Measurements from ENCODE around the gene KCNK13. TPM values are rescaled to one million over a fixed set of nuclear protein-coding genes. Genes with fewer than 3 reads are reported as not detected.

KCNK13 gene
- total and polyA plus RNA-seq, 3 experiments from 2014 or later = 0.09 to 0.16 TPM; not detected in 1

DNA sequence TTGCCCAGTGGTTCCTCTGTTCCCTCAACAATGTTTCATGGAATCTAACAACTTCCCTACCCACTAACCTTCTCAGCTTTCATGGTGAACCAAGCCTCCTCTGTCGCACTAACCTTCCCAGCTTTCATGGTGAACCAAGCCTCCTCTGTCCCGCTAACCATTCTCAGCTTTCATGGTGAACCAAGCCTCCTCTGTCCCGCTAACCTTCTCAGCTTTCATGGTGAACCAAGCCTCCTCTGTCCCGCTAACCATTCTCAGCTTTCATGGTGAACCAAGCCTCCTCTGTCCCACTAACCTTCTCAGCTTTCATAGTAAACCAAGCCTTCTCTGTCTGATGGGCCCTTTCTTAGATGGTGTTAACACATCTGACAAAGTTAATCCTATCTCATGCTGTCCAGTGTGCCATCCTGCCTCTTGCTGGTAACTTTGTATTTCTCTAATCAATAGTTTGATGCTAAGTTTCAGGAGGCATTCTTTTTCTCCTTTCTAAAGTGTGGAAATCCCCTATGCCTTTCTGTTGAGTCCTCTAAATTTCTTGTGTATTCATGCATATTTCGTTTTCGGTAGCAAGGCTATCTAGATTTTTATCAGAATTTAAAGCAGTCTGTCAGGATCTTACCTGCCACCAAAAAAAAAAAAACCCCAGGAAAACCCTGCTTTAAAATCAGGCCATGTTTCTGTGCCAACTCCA, 26.8 kb upstream of the KCNK13 start:
- no peaks in the 10 kb centered on the region for H3K27me3 ChIP-seq (ENCODE audit: insufficient read depth, low read length, poor library complexity, severe bottlenecking)
- peak overlapping the region in 1 of 8 donors; percentile 55 for H3K27ac Mint-ChIP-seq
- no peak for DNase-seq
- no peak overlapping the region for H3K4me3 ChIP-seq (ENCODE audit: low read length)
- peaks cover 30 to 83% (median 36%) of the 10 kb centered on the region in 3 donors for H3K36me3 Mint-ChIP-seq
- CTCF ChIA-PET = no interaction called here
- no peaks in the 10 kb centered on the region for H3K27me3 Mint-ChIP-seq
- H3K27ac ChIP-seq (ENCODE audit: low read depth, low read length) = no peak overlapping the region
- H3K36me3 ChIP-seq (ENCODE audit: insufficient read depth, low read length) = peaks cover 12% of the 10 kb centered on the region
- H3K4me3 Mint-ChIP-seq = no peak overlapping the region
- H3K9me3 Mint-ChIP-seq = no peaks in the 10 kb centered on the region
- no peaks in the 10 kb centered on the region for H3K4me1 Mint-ChIP-seq
- POLR2A ChIA-PET = no interaction called here
- no peaks in the 10 kb centered on the region for H3K4me1 ChIP-seq (ENCODE audit: insufficient read depth, low read length)
- H3K9me3 ChIP-seq (ENCODE audit: low read length) = no peaks in the 10 kb centered on the region

DNA sequence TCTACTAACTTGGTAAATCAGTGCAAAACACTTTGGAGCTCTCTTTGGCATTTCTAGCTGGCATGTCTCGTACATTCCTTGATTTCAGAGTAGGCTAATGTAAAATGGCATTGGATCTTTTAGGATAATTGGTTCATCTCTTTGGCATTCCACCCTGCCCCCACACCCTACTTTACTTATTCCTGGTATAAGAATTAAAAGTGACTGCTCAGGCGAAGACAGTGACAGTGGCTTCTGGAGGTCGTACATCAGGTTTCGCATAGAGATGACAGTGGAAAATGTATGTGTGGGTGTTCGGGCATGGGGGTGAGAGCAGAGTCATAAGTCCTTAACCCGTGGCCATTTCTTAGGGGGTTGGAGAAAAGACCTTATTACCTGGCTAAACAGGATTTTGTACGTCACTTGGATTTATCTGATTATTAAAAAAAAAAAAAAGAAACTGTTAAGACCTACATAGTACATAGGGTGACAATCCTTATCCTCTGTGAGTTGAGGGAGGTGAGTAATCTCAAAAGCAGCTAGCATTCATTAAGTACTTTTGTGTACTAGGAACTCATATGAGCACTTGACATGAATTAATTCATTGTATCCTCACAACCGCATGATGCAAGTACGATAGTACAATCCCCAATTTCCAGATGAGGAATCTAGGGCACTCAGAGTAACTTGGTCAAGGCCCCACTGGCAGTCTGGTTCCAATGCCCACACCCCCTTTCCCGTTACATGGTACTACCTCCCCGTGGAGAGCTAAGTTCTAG, 22.4 kb upstream of the KCNK13 start:
- H3K36me3 ChIP-seq (ENCODE audit: insufficient read depth, low read length) = peaks cover 2% of the 10 kb centered on the region
- no peaks in the 10 kb centered on the region for H3K27me3 ChIP-seq (ENCODE audit: insufficient read depth, low read length, poor library complexity, severe bottlenecking)
- Mint-ChIP-seq H3K4me3 (no peak overlapping the region), H3K27ac (peak overlapping the region in 2 of 8 donors; percentile 30 to 84), H3K9me3 (no peaks in the 10 kb centered on the region), H3K4me1 (no peaks in the 10 kb centered on the region), H3K27me3 (no peaks in the 10 kb centered on the region), H3K36me3 (peaks cover 7 to 86% (median 33%) of the 10 kb centered on the region in 3 donors)
- H3K27ac ChIP-seq (ENCODE audit: low read depth, low read length) = no peak overlapping the region
- ChIA-PET CTCF (no interaction called here), POLR2A (no interaction called here)
- no peak overlapping the region for H3K4me3 ChIP-seq (ENCODE audit: low read length)
- no peak for DNase-seq
- H3K4me1 ChIP-seq (ENCODE audit: insufficient read depth, low read length) = no peaks in the 10 kb centered on the region
- H3K9me3 ChIP-seq (ENCODE audit: low read length) = no peaks in the 10 kb centered on the region

DNA sequence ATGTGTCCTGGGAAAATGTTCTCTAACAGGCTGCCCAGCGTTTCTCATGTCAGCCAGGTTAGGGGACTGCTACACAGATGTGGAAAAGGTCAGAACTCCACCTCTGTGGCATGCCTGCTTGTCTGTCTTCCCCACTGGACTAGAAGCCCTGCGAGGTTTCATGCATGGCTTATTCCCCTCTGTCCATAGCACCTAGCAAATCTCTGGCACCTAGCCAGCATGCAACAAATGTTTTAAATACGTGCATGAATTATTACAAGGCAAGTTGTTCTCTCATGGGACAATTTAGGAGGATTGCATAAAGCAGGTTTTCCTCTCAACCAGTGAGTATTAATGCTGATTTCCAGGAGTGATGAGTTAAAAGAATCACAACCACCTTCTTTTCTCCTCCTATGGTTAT, 21.4 kb upstream of the KCNK13 start:
- POLR2A ChIA-PET = no interaction called here

DNA sequence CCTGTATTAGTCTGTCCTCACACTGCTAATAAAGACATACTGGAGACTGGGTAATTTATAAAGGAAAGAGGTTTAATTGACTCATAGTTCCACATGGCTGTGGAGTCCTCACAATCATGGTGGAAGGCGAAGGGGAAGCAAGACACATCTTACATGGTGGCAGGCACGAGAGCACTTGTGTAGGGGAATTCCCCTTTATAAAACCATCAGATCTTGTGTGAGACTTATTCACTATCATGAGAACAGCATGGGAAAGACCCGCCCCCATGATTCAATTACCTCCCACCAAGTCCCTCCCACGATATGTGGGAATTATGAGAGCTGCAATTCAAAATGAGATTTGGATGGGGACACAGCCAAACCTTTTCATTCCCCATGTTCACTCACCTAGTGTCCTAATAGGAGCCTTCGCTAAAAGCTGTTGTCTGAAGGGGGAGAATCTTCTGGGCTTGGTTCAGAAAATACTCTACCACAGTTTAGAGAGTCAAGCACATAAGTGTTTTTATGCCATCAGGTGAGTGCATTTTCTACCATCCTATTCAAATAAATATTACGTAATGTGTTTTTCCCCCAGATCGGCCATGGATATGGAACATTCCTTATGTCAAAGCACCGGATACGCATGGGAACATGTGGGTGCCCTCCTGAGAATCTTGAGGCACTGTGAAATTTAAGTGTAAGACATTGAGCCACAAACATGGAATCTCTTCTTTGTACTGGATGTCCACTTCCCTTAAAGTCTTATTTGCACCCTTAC, 19.1 kb upstream of the KCNK13 start:
- no peaks in the 10 kb centered on the region for H3K27me3 Mint-ChIP-seq
- H3K27me3 ChIP-seq (ENCODE audit: insufficient read depth, low read length, poor library complexity, severe bottlenecking) = no peaks in the 10 kb centered on the region
- H3K36me3 Mint-ChIP-seq = peaks cover 6 to 72% (median 22%) of the 10 kb centered on the region in 3 donors
- CTCF ChIA-PET = no interaction called here
- H3K9me3 Mint-ChIP-seq = no peaks in the 10 kb centered on the region
- peak overlapping the region in 1 of 8 donors; percentile 75 for H3K27ac Mint-ChIP-seq
- no peak overlapping the region for H3K27ac ChIP-seq (ENCODE audit: low read depth, low read length)
- no peaks in the 10 kb centered on the region for H3K4me1 Mint-ChIP-seq
- no peaks in the 10 kb centered on the region for H3K9me3 ChIP-seq (ENCODE audit: low read length)
- no peak for DNase-seq
- H3K4me1 ChIP-seq (ENCODE audit: insufficient read depth, low read length) = no peaks in the 10 kb centered on the region
- POLR2A ChIA-PET = no interaction called here
- no peak overlapping the region for H3K4me3 ChIP-seq (ENCODE audit: low read length)
- H3K4me3 Mint-ChIP-seq = no peak overlapping the region
- no peaks in the 10 kb centered on the region for H3K36me3 ChIP-seq (ENCODE audit: insufficient read depth, low read length)

More for the DNA sequence above, 21.4 kb upstream of the KCNK13 start:
- DNase-seq = no peak
- peak overlapping the region in 2 of 8 donors; percentile 37 to 54 for H3K27ac Mint-ChIP-seq
- no peaks in the 10 kb centered on the region for H3K27me3 Mint-ChIP-seq
- H3K4me3 ChIP-seq (ENCODE audit: low read length) = no peak overlapping the region
- H3K4me1 Mint-ChIP-seq = no peaks in the 10 kb centered on the region
- H3K9me3 ChIP-seq (ENCODE audit: low read length) = no peaks in the 10 kb centered on the region
- H3K9me3 Mint-ChIP-seq = no peaks in the 10 kb centered on the region
- no peaks in the 10 kb centered on the region for H3K27me3 ChIP-seq (ENCODE audit: insufficient read depth, low read length, poor library complexity, severe bottlenecking)
- CTCF ChIA-PET = no interaction called here
- no peaks in the 10 kb centered on the region for H3K36me3 ChIP-seq (ENCODE audit: insufficient read depth, low read length)
- H3K27ac ChIP-seq (ENCODE audit: low read depth, low read length) = no peak overlapping the region
- H3K4me1 ChIP-seq (ENCODE audit: insufficient read depth, low read length) = no peaks in the 10 kb centered on the region
- H3K4me3 Mint-ChIP-seq = no peak overlapping the region
- peaks cover 7 to 86% (median 27%) of the 10 kb centered on the region in 3 donors for H3K36me3 Mint-ChIP-seq

DNA sequence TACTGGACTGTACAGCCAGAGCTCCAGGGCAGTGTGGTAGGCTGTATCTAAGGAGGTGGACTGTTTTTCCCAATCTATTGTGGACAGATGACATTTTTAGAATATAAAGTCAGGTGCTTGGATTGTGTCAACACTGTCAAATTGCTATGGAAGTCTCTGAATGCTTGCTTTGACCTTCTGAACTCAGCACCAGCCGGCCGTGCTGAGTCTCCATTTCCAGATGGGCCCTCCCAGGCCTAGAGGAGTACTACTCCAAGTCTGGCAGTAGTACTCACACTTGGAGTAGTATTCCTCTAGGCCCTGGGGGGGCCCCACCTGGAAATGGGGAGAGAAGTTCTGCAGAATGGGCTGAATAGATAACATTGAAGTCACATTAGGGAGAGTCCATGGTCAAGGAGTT, 16.2 kb upstream of the KCNK13 start:
- Mint-ChIP-seq H3K9me3 (no peaks in the 10 kb centered on the region), H3K4me3 (no peak overlapping the region), H3K36me3 (peaks cover 8 to 47% (median 16%) of the 10 kb centered on the region in 3 donors), H3K27me3 (no peaks in the 10 kb centered on the region), H3K4me1 (no peaks in the 10 kb centered on the region), H3K27ac (no peak overlapping the region)
- H3K27ac ChIP-seq (ENCODE audit: low read depth, low read length) = no peak overlapping the region
- DNase-seq = no peak
- H3K4me1 ChIP-seq (ENCODE audit: insufficient read depth, low read length) = no peaks in the 10 kb centered on the region
- CTCF ChIA-PET = no interaction called here
- no peaks in the 10 kb centered on the region for H3K36me3 ChIP-seq (ENCODE audit: insufficient read depth, low read length)
- no peaks in the 10 kb centered on the region for H3K27me3 ChIP-seq (ENCODE audit: insufficient read depth, low read length, poor library complexity, severe bottlenecking)
- H3K9me3 ChIP-seq (ENCODE audit: low read length) = no peaks in the 10 kb centered on the region
- POLR2A ChIA-PET = no interaction called here
- H3K4me3 ChIP-seq (ENCODE audit: low read length) = no peak overlapping the region

DNA sequence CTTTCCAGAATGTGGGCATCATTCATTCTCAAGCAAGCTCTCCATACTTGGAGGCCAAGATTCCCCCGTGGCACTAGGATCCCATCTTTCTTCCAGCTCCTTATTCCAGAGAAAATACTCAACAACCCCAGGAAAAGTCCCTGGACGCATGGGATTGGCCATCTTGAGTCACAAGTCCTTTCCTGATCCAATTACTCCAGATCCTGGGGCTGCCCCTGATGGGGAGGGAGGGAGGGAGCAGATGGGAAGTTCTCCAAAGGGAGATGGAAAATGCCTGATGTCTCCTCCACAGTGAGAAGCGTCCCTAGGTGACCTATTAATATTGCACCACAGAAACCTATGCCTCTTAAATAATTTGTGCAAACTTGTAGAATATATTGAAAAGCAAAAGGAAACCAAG, 12.4 kb upstream of the KCNK13 start:
- Mint-ChIP-seq H3K27ac (no peak overlapping the region), H3K36me3 (peaks cover 0 to 14% (median 8%) of the 10 kb centered on the region in 3 donors), H3K27me3 (peaks cover 8 to 33% of the 10 kb centered on the region in 2 donors), H3K9me3 (no peaks in the 10 kb centered on the region), H3K4me1 (no peaks in the 10 kb centered on the region), H3K4me3 (no peak overlapping the region)
- Histone ChIP-seq H3K27ac (ENCODE audit: low read depth, low read length) (no peak overlapping the region), H3K36me3 (ENCODE audit: insufficient read depth, low read length) (no peaks in the 10 kb centered on the region), H3K4me3 (ENCODE audit: low read length) (no peak overlapping the region), H3K9me3 (ENCODE audit: low read length) (no peaks in the 10 kb centered on the region), H3K4me1 (ENCODE audit: insufficient read depth, low read length) (no peaks in the 10 kb centered on the region), H3K27me3 (ENCODE audit: insufficient read depth, low read length, poor library complexity, severe bottlenecking) (no peaks in the 10 kb centered on the region)
- ChIA-PET CTCF (no interaction called here), POLR2A (no interaction called here)
- DNase-seq = no peak

DNA sequence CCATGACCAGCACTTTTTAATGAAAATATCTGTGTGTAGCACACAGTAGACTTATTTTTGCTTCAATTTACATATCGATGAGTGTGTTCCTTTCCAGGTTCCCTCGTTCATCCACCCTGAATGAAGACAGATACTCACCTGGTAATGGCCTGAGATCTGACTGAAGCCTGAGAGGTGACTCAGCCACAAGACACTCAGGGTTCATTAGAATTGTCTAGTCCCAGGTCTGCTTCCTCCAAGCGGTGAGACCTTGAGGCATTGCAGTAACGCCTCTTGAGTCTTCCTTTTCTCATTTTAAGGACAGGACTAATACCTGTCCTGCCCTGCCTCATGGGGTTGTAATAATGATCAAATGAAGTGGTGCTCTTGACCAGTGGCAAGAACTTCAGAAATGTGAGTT, 11.5 kb upstream of the KCNK13 start:
- no peaks in the 10 kb centered on the region for H3K4me1 Mint-ChIP-seq
- H3K9me3 Mint-ChIP-seq = no peaks in the 10 kb centered on the region
- no peak overlapping the region for H3K4me3 Mint-ChIP-seq

DNA sequence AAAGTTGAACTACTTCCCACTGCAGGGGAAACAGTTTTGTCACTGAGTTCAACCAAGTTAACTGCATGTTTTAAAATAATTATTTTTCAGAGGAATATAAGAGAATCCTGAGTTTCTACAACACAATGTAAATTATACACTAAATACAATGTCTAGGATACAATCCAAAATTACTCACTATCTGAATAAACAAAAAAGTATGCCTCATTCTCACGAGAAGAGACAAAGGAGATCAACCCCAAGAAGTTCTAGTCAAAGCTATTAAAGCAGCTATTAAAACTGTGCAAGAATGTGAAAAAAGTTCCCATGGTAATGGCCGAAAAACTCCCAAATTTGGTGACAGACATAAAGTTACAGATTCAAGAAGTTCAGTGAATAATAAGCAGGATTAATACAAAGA, 8.8 kb upstream of the KCNK13 start:
- Mint-ChIP-seq H3K9me3 (no peaks in the 10 kb centered on the region), H3K27me3 (peaks cover 22 to 62% of the 10 kb centered on the region in 2 donors), H3K27ac (no peak overlapping the region), H3K4me3 (no peak overlapping the region), H3K4me1 (no peaks in the 10 kb centered on the region), H3K36me3 (no peaks in the 10 kb centered on the region)
- Histone ChIP-seq H3K4me1 (ENCODE audit: insufficient read depth, low read length) (no peaks in the 10 kb centered on the region), H3K9me3 (ENCODE audit: low read length) (no peaks in the 10 kb centered on the region), H3K27me3 (ENCODE audit: insufficient read depth, low read length, poor library complexity, severe bottlenecking) (no peaks in the 10 kb centered on the region), H3K4me3 (ENCODE audit: low read length) (no peak overlapping the region), H3K36me3 (ENCODE audit: insufficient read depth, low read length) (no peaks in the 10 kb centered on the region), H3K27ac (ENCODE audit: low read depth, low read length) (no peak overlapping the region)
- ChIA-PET POLR2A (no interaction called here), CTCF (no interaction called here)
- no peak for DNase-seq

More for the DNA sequence above, 11.5 kb upstream of the KCNK13 start:
- no peak for DNase-seq
- no peaks in the 10 kb centered on the region for H3K9me3 ChIP-seq (ENCODE audit: low read length)
- H3K27me3 ChIP-seq (ENCODE audit: insufficient read depth, low read length, poor library complexity, severe bottlenecking) = no peaks in the 10 kb centered on the region
- H3K4me1 ChIP-seq (ENCODE audit: insufficient read depth, low read length) = no peaks in the 10 kb centered on the region
- no peaks in the 10 kb centered on the region for H3K36me3 ChIP-seq (ENCODE audit: insufficient read depth, low read length)
- H3K27me3 Mint-ChIP-seq = peaks cover 13 to 42% of the 10 kb centered on the region in 2 donors
- no peak overlapping the region for H3K27ac Mint-ChIP-seq
- H3K4me3 ChIP-seq (ENCODE audit: low read length) = no peak overlapping the region
- peaks cover 0 to 8% (median 6%) of the 10 kb centered on the region in 3 donors for H3K36me3 Mint-ChIP-seq
- no peak overlapping the region for H3K27ac ChIP-seq (ENCODE audit: low read depth, low read length)
- ChIA-PET CTCF (no interaction called here), POLR2A (no interaction called here)
